Measurements from ENCODE around the gene DMD.
"Not testable (repeated sequence)": the region's sequence is repeated elsewhere in the genome, so short reads cannot be mapped to it uniquely, and the experiment has no call there.

The DMD gene

GRCh38 chrX:32246675-32247074 is 964.7 kb downstream of the DMD start:
- not testable (repeated sequence) for H3K4me2 ChIP-seq (ENCODE audit: low read depth, low read length); H2AFZ ChIP-seq (ENCODE audit: low read length); H3K27ac ChIP-seq (ENCODE audit: low read length); H3K9me2 ChIP-seq (replicated peaks; ENCODE audit: insufficient read depth, low read length); H3F3A ChIP-seq (ENCODE audit: insufficient read depth, low read length); H3K4me3 ChIP-seq (ENCODE audit: low read length); H4K20me1 ChIP-seq (ENCODE audit: insufficient read depth, low read length); H3K4me1 ChIP-seq (ENCODE audit: low read length); H3K9ac ChIP-seq (ENCODE audit: low read length); H3K79me2 ChIP-seq (ENCODE audit: low read length); H3K36me3 ChIP-seq (replicated peaks; ENCODE audit: insufficient read depth, low read length); H3K27me3 ChIP-seq (replicated peaks; ENCODE audit: insufficient read depth, low read length); H3K9me3 ChIP-seq (replicated peaks; ENCODE audit: insufficient read depth, low read length)
- peak; percentile 25 for TF ChIP-seq CTCF (IDR thresholded peaks at IDR 0.05; ENCODE audit: low read length)
- DNase-seq: peak; percentile 10

GRCh38 chrX:32195611-32196010 is 1015.7 kb downstream of the DMD start:
- no peak for DNase-seq
- H3K79me2 ChIP-seq (ENCODE audit: low read length): no peaks in the 10 kb centered on the region
- H3K36me3 ChIP-seq (replicated peaks; ENCODE audit: insufficient read depth, low read length): no peaks in the 10 kb centered on the region
- H3K4me1 ChIP-seq (ENCODE audit: low read length): no peaks in the 10 kb centered on the region
- no peak overlapping the region for H3K9ac ChIP-seq (ENCODE audit: low read length)
- no peaks in the 10 kb centered on the region for H4K20me1 ChIP-seq (ENCODE audit: insufficient read depth, low read length)
- no peaks in the 10 kb centered on the region for H3F3A ChIP-seq (ENCODE audit: insufficient read depth, low read length)
- H2AFZ ChIP-seq (ENCODE audit: low read length): no peak overlapping the region
- TF ChIP-seq EZH2 (optimal IDR thresholded peaks at IDR 0.05; ENCODE audit: low read depth, low read length) (no peak), EZH2phosphoT487 (IDR thresholded peaks at IDR 0.05; ENCODE audit: low read length) (no peak), CTCF (IDR thresholded peaks at IDR 0.05; ENCODE audit: low read length) (no peak)
- H3K27ac ChIP-seq (ENCODE audit: low read length): no peak overlapping the region
- H3K4me3 ChIP-seq (ENCODE audit: low read length): no peak overlapping the region
- no peaks in the 10 kb centered on the region for H3K9me3 ChIP-seq (replicated peaks; ENCODE audit: insufficient read depth, low read length)
- H3K9me2 ChIP-seq (replicated peaks; ENCODE audit: insufficient read depth, low read length): no peaks in the 10 kb centered on the region
- H3K4me2 ChIP-seq (ENCODE audit: low read depth, low read length): no peak overlapping the region
- no peaks in the 10 kb centered on the region for H3K27me3 ChIP-seq (replicated peaks; ENCODE audit: insufficient read depth, low read length)

- Histone ChIP-seq H3K9me2 (replicated peaks; ENCODE audit: insufficient read depth, low read length) (no peaks in the 10 kb centered on the region), H3F3A (ENCODE audit: insufficient read depth, low read length) (no peaks in the 10 kb centered on the region), H3K4me3 (ENCODE audit: low read length) (no peak overlapping the region), H3K36me3 (replicated peaks; ENCODE audit: insufficient read depth, low read length) (no peaks in the 10 kb centered on the region), H3K9me3 (replicated peaks; ENCODE audit: insufficient read depth, low read length) (no peaks in the 10 kb centered on the region), H3K79me2 (ENCODE audit: low read length) (no peaks in the 10 kb centered on the region), H3K4me2 (ENCODE audit: low read depth, low read length) (no peak overlapping the region), H3K27me3 (replicated peaks; ENCODE audit: insufficient read depth, low read length) (no peaks in the 10 kb centered on the region), H2AFZ (ENCODE audit: low read length) (no peak overlapping the region), H4K20me1 (ENCODE audit: insufficient read depth, low read length) (no peaks in the 10 kb centered on the region), H3K9ac (ENCODE audit: low read length) (no peak overlapping the region), H3K27ac (ENCODE audit: low read length) (no peak overlapping the region), H3K4me1 (ENCODE audit: low read length) (no peaks in the 10 kb centered on the region)
- TF ChIP-seq EZH2phosphoT487 (IDR thresholded peaks at IDR 0.05; ENCODE audit: low read length): no peak
- DNase-seq: no peak
Observed at GRCh38 chrX:32191316-32191715, 1020.0 kb downstream of the DMD start.

- Histone ChIP-seq H3F3A (ENCODE audit: insufficient read depth, low read length) (no peaks in the 10 kb centered on the region), H3K27ac (ENCODE audit: low read length) (no peak overlapping the region), H2AFZ (ENCODE audit: low read length) (no peak overlapping the region), H3K36me3 (replicated peaks; ENCODE audit: insufficient read depth, low read length) (no peaks in the 10 kb centered on the region), H3K4me2 (ENCODE audit: low read depth, low read length) (no peak overlapping the region), H3K9ac (ENCODE audit: low read length) (no peak overlapping the region), H4K20me1 (ENCODE audit: insufficient read depth, low read length) (no peaks in the 10 kb centered on the region), H3K27me3 (replicated peaks; ENCODE audit: insufficient read depth, low read length) (no peaks in the 10 kb centered on the region), H3K9me3 (replicated peaks; ENCODE audit: insufficient read depth, low read length) (no peaks in the 10 kb centered on the region), H3K9me2 (replicated peaks; ENCODE audit: insufficient read depth, low read length) (no peaks in the 10 kb centered on the region), H3K4me1 (ENCODE audit: low read length) (no peaks in the 10 kb centered on the region), H3K79me2 (ENCODE audit: low read length) (no peaks in the 10 kb centered on the region), H3K4me3 (ENCODE audit: low read length) (no peak overlapping the region)
- DNase-seq: no peak
- TF ChIP-seq EZH2phosphoT487 (IDR thresholded peaks at IDR 0.05; ENCODE audit: low read length) (no peak), CTCF (IDR thresholded peaks at IDR 0.05; ENCODE audit: low read length) (no peak), EZH2 (optimal IDR thresholded peaks at IDR 0.05; ENCODE audit: low read depth, low read length) (no peak)
Observed at GRCh38 chrX:32185160-32185559, 1026.2 kb downstream of the DMD start.

Data from MM.1S (cell line).